Panc1 (cell line): ENCODE measurements around the gene METTL24.

Experiments used
- POLR2AphosphoS5 ChIP-seq: IDR thresholded peaks from 2 replicates; pipeline ENCODE4 v1.6.1; 2012; ENCODE audit warnings: mild to moderate bottlenecking, low read depth, low read length, moderate library complexity
- SIN3A ChIP-seq: IDR thresholded peaks from 2 replicates; pipeline ENCODE4 v1.6.1; 2012; ENCODE audit warnings: low read depth, mild to moderate bottlenecking, low read length, moderate library complexity, borderline replicate concordance; ENCODE audit not compliant: insufficient read depth
- TCF7L2 ChIP-seq: IDR thresholded peaks from 2 replicates; pipeline ENCODE4 v1.6.1; 2011; ENCODE audit warnings: mild to moderate bottlenecking, low read depth, low read length, inconsistent platforms
- TF ChIP-seq, protein P1 (sequence below): fragments of 450-650 bp; IDR thresholded peaks from 2 replicates; pipeline ENCODE4 v1.5.1; 2017; ENCODE audit warnings: mild to moderate bottlenecking

DNA sequence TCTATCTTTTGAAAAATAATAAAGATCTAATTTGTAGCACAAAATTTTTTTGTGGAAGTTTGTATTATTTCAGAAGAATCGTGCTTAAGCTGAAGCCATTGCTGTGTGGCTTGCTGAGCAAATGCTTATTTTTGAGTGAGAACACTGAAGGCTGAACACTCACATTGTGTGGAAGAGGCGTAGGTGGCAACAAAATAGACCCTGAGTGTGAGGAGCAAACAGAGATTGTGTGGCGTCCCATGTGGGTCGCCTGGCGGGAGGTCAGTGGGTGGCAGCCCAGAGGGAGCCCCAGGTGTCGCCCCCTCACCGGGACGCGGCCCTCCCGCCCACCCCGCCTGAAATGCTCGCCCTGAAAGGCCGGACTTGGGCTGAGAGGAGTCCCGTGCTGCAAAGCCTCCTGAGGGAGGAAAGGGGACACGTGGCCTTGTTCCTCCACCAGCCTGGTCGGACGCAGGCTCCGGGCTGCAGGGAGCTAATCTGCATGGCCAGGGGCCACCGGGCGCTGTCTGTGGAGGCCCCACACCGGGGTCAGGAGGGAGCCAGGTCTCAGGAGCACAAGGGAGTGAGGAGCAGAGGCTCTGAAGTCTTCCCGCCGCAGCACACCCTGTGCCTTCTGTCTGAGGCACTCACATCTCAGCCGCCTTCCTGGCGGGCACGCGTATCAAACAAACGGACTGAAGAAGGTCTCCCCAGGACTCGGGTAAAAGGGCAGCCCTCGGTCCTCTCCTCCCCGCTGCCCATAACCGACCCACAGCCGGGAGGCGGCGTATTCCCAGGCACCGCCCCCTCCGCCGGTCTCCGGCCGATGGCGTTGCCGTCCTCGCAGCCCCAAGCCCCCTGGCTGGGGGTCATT lies 41.3 kb upstream of the METTL24 start:
- TF ChIP-seq, protein P1, sequence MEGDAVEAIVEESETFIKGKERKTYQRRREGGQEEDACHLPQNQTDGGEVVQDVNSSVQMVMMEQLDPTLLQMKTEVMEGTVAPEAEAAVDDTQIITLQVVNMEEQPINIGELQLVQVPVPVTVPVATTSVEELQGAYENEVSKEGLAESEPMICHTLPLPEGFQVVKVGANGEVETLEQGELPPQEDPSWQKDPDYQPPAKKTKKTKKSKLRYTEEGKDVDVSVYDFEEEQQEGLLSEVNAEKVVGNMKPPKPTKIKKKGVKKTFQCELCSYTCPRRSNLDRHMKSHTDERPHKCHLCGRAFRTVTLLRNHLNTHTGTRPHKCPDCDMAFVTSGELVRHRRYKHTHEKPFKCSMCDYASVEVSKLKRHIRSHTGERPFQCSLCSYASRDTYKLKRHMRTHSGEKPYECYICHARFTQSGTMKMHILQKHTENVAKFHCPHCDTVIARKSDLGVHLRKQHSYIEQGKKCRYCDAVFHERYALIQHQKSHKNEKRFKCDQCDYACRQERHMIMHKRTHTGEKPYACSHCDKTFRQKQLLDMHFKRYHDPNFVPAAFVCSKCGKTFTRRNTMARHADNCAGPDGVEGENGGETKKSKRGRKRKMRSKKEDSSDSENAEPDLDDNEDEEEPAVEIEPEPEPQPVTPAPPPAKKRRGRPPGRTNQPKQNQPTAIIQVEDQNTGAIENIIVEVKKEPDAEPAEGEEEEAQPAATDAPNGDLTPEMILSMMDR = no peak
- TF ChIP-seq SIN3A (no peak), POLR2AphosphoS5 (no peak), TCF7L2 (no peak)
